ENCODE results near the gene ZNF28.
"Not testable (repeated sequence)": the region's sequence is repeated elsewhere in the genome, so short reads cannot be mapped to it uniquely, and the experiment has no call there.

Gene ZNF28

DNA sequence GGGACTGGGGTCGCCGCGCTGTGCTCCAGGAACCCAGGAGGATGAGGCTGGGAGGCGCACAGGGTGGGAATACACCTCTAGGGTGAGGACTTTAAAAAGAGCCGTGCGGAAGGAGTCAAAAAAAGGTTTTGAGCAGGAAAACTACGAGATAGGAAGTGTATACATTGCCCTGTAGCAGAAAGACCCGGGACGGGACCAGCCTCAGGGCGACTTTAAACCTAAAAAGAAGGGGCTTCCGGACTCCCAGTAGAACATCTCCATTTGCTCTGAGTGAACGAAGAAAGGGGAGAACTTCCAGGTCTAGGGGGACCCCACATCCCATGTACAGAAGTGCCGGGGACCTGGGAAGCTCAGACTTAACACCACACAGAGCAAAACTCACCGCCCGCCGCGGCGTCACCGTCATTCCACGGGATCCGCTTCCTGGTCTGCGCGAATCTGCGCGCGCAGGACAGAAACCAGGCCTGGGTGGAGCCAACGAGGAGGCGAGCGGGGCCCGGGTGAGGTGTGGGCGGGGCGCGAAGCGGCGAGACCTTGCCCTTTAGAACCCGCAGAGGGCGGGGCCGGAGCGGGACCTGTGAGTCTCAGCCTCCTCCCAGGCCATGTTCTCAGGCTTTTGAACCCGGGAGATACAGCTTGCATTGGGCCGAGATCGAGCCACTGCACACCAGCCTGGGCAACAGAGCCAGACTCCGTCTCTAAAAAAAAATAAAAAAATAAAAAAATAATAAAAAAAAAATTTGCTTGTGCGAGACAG, at the start of gene ZNF28:
TSS of gene ZNF28 (minus strand) at position 430 of the 757 bp plus-strand sequence. CDS start 3,675 bp downstream, outside the sequence.
- peak; percentile 42 for DNase-seq

DNA sequence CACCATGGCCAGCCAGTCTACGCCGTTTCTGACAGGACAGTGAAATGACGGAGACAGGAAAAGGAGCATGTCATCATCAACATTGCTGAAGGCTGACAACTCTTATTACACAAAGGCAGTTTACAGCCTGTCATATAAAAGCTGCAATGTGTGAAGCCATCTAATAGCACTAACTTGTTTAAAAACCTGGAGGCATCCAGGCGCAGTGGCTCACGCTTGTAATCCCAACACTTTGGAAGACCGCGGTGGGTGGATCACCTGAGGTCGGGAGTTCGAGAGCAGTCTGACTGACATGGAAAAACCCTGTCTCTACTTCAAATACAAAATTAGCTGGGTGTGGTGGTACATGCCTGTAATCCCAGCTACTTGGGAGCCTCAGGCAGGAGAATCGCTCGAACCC, 46.6 kb upstream of the ZNF28 start:
- DNase-seq: not testable (repeated sequence)

DNA sequence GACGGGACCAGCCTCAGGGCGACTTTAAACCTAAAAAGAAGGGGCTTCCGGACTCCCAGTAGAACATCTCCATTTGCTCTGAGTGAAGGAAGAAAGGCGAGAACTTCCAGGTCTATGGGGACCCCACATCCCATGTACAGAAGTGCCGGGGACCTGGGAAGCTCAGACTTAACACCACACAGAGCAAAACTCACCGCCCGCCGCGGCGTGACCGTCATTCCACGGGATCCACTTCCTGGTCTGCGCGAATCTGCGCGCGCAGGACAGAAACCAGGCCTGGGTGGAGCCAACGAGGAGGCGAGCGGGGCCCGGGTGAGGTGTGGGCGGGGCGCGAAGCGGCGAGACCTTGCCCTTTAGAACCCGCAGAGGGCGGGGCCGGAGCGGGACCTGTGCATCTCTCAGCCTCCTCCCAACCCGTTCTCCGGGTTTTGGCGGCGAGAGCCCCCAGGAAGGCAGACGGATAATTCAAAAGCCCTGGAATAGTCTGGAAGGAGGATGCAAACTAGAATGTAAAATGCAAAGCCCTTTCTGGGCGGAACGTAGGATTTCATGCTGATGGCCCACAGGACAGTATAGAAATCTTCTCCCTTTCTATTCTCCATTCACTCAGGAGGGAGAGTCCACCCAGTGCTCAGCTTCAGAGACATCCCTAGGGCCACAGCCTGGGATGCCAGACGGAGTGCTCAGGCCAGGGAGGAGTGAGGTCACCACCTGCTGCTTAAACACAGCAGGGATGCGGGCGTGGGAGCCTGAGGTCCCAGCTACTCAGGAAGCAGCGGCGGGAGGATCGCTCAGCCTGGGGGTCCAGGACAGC, 36.2 kb upstream of the ZNF28 start, which contains the start of gene ZNF468:
TSS of gene ZNF468 (minus strand) at position 242 of the 814 bp plus-strand sequence. CDS start 3,347 bp downstream, outside the sequence.
- peak; percentile 84 for DNase-seq

DNA sequence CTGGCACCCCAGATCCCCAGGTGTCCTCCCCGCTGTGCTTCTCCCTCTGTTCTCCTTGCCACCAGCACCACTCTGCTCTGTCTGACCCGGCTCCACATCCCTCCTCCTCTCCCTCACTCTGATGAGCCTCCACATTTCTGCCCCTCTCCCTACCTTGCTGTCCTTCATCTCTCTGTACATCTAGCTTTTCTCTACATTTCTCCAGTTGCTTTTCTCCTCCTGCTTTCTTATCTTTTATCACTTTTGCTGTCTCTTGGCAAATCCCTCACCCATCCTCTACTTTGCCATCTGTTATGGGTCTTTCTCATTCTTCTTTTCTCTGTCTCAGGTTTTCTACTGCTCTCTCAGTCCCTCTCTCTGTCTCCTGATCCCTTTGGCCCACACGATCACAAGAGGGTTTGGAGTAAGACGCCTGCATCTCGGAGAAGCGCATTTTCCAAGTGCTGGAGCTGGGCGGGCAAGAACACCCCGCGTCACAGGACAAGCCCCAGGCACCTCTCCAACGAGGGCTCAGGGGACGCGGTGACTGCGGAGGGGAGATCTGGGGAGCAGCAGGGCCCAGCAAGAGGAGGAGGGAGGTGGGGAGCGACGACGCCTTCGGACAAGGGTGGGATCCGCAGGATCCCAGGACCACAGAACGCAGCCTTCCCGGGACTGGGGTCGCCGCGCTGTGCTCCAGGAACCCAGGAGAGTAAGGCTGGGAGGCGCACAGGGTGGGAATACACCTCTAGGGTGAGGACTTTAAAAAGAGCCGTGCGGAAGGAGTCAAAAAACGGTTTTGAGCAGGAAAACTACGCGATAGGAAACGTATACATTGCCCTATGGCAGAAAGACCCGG, 35.3 kb upstream of the ZNF28 start:
- DNase-seq: not testable (repeated sequence)

DNA sequence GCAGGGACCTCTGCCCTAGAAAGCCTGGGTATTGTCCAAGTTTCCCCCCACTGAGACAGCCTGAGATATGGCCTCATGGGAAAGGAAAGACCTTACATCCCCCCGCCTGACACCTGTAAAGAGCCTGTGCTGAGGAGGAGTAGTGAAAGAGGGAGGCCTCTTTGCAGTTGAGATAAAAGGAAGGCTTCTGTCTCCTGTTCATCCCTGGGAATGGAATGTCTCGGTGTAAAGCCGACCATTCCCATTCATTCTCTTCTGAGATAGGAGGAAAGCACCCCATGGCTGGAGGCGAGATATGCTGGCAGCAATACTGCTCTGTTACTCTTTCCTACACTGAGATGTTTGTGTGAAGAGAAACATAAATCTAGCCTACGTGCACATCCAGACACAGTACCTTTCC, 25.9 kb upstream of the ZNF28 start:
- not testable (repeated sequence) for DNase-seq

DNA sequence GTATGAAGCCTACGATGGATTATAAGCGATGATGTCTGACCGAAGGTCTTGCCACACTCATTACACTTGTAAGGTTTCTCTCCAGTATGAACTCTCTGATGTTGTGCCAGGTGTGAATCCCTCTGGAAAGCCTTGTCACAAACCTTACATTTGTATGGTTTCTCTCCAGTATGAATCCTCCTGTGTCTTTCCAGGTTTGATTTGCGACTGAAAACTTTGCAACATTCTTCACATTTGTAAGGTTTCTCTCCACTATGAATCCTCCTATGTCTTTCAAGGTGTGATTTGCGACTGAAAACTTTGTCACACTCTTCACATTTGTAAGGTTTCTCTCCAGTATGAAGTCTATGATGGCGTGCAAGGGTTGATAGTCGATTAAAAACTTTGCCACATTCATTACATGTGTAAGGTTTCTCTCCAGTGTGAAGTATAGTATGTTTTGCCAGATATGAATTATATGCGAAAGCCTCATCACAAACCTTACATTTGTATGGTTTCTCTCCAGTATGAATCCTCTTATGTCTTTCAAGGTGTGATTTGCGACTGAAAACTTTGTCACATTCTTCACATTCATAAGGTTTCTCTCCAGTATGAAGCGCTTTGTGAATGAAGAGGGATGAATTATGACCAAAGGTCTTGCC, 19.5 kb upstream of the ZNF28 start:
- DNase-seq: not testable (repeated sequence)

DNA sequence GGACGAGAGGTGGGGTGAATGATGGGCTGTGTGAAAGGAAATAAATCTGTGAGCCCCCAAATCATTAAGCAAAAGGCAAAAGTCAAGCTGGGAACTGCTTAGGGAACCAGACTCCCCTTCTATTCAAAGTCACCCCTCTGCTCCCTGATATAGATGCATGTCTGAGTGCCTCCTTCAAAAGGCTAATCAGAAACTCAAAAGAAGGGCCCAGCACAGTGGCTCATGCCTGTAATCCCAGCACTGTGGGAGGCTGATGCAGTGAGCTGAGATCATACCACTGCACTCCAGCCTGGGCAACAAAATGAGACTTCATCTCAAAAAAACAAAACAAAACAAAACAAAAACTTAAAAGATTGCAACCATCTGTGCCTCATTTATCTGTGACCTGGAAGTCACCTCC, 12.9 kb upstream of the ZNF28 start:
- DNase-seq: not testable (repeated sequence)

DNA sequence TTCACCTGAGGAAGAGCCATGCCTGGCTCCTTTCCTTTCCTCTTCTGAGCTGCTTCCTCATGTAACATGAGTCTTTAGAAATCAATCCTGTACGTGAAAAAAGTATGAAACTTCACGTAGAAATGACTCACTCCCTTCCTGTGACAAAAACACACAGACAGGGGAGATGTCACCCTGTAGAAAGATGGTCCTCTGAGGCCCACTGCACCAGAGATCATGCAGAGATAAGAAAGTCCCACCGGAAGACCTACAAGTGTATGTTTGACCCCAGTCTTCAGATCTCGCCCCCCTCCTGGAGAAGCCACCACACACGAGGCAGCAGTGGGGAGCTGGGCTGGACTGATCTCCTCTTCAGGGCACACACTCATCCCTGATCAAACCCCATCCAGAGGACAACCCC, 12.1 kb upstream of the ZNF28 start:
- DNase-seq: not testable (repeated sequence)

DNA sequence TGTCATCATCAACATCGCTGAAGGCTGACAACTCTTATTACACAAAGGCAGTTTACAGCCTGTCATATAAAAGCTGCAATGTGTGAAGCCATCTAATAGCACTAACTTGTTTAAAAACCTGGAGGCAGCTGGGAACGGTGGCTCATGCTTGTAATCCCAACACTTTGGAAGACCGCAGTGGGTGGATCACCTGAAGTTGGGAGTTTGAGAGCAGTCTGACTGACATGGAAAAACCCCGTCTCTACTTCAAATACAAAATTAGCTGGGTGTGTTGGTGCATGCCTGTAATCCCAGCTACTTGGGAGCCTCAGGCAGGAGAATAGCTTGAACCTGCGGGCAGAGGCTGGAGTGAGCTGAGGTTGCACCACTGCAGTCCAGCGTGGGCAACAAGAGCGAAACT, 8.4 kb upstream of the ZNF28 start:
- DNase-seq: not testable (repeated sequence)

DNA sequence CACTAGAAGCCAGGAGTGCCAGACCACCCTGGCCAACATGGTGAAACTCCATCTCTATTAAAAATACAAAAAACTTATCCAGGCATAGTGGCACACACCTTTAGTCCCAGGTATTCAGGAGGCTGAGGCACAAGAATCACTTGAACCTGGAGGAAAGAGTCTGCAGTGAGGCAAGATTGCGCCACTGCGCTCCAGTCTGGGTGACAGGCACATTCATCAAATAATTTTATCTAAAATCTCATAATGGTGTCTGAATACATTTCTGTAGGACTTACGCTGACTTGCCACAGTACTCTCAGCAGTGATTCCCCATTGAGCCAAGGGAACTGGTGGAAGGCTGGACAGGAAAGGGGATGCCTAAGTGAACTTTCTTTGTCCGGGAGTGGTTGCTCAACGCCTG, 4.3 kb upstream of the ZNF28 start:
- DNase-seq: no peak

DNA sequence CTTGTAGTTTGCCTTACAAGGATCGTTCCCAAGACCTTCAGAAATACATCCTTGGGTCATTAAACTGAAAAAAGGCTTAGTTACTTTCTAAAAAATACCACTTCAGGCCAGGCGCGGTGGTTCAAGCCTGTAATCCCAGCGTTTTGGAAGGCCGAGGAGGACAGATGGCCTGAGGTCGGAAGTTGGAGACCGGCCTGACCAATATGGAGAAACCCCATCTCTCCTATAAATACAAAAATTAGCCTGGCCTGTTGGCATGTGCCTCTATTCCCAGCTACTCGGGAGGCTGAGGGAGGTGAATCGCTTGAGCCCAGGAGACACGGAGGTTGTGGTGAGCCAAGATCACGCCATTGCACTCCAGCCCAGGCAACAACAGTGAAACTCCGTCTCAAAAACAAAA, 2.2 kb upstream of the ZNF28 start:
- DNase-seq: no peak

DNA sequence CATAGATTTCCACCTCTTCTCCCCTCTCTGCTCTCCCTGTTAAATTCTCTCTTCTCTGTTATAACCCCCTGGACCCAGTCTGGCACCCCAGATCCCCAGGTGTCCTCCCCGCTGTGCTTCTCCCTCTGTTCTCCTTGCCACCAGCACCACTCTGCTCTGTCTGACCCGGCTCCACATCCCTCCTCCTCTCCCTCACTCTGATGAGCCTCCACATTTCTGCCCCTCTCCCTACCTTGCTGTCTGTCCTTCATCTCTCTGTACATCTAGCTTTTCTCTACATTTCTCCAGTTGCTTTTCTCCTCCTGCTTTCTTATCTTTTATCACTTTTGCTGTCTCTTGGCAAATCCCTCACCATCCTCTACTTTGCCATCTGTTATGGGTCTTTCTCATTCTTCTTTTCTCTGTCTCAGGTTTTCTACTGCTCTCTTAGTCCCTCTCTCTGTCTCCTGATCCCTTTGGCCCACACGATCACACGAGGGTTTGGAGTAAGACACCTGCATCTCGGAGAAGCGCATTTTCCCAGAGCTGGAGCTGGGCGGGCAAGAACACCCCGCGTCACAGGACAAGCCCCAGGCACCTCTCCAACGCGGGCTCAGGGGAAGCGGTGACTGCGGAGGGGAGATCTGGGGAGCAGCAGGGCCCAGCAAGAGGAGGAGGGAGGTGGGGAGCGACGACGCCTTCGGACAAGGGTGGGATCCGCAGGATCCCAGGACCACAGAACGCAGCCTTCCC, 795 bp downstream of the ZNF28 start:
- not testable (repeated sequence) for DNase-seq

DNA sequence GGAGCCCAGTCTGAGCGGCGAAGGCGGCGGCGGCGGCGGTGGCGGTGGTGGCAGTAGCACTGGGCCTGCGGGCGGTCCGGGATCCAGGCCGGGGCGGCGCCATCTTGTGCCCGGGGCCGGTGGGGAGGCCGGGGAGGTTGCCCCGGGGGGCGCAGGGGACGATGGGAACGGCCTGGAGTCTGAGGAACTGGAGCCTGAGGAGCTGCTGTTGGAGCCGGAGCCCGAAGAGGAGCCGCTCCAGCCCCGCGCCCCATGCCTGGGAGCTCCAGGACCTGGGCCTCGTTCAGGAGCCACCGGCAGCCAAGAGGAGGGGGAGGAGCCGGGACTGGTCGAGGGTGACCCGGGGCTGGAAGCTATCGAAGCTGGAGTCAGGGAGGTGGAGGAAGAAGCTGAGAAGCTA, 11.6 kb downstream of the ZNF28 start:
- DNase-seq: no peak

DNA sequence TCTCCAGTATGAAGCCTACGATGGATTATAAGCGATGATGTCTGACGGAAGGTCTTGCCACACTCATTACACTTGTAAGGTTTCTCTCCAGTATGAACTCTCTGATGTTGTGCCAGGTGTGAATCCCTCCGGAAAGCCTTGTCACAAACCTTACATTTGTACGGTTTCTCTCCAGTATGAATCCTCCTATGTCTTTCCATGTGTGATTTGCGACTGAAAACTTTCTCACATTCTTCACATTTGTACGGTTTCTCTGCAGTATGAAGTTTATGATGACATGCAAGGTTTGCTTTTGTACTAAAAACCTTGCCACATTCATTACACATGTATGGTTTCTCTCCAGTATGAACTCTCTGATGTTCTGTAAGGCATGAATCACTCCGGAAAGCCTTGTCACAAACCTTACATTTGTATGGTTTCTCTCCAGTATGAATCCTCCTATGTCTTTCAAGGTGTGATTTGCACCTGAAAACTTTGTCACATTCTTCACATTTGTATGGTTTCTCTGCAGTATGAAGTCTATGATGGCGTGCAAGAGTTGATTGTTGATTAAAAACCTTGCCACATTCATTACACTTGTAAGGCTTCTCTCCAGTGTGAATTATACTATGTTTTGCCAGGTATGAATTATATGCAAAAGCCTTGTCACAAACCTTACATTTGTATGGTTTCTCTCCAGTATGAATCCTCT, 21.3 kb downstream of the ZNF28 start:
- not testable (repeated sequence) for DNase-seq

DNA sequence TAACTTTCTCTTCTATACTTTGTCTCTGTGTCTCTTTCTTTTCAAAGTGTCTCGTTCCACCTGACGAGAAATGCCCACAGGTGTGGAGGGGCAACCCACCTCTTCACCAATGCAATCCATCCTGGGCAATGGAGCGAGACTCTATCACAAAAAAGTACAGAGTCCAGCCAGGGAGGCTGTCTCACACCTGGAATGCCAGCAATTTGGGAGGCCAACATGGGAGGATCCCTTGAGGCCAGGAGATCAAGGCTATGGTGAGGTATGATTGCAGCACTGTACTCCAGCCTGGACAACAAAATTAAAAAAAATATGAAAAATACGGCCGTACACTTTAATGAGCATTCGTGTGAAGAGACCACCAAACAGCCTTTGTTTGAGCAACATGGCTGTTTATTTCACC, 32.0 kb downstream of the ZNF28 start:
- no peak for DNase-seq

DNA sequence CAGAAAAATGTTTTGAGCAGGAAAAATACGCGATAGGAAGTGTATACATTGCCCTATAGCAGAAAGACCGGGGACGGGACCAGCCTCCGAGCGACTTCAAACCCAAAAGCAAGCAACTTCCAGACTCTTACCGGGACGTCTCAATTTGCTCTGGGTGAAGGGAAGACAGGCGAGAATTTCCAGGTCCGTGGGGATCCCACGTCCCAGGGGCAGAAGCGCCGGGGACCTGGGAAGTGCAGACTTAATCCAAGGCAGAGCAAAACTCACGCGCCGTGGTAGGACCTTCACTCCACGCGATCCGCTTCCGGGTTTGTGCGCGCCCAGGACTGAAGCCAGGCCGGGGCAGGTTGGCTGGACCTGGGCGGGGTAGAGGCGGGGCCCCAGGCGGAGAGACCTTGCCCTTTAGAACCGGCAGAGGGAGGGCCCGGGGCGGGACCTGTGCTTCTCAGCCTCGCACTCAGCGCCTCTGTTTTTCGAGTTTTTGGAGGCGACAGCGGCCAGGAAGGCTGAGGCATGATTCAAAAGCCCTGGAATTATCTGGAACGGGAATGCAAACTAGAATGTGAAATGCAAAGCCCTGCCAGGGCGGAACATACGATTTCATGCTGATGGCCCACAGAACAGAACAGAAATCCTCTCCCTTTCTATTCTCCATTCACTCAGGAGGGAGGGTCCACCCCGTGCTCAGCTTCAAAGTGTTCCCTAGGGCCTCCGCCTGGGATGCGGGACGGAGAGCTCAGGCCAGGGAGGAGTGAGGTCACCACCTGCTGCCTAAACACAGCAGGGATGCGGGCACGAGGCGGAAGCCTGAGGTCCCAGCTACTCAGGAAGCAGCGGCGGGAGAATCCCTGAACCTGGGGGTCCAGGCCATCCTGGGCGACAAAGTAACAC, 34.7 kb downstream of the ZNF28 start, which contains the start of gene ZNF600:
TSS of gene ZNF600 (minus strand) at position 328 of the 891 bp plus-strand sequence. CDS start 7,903 bp downstream, outside the sequence.
- peak; percentile 81 for DNase-seq

DNA sequence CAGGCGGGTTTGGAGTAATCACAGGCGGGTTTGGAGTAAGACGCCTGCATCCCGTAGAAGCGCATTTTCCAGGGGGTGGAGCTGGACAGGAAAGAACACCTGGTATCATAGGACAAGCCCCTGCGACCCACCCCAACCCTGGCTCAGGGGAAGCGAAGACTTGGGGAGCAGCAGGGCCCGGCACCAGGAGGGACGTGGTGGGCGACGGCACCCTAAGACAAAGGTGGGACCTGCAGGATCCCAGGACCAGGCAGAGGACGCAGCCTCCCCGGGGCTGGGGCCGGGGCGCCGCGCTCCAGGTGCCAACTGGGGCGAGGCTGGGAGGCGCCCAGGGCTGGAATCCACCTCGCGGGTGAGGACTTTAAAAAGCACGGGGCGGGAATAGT, 35.4 kb downstream of the ZNF28 start:
- DNase-seq: peak; percentile 31

DNA sequence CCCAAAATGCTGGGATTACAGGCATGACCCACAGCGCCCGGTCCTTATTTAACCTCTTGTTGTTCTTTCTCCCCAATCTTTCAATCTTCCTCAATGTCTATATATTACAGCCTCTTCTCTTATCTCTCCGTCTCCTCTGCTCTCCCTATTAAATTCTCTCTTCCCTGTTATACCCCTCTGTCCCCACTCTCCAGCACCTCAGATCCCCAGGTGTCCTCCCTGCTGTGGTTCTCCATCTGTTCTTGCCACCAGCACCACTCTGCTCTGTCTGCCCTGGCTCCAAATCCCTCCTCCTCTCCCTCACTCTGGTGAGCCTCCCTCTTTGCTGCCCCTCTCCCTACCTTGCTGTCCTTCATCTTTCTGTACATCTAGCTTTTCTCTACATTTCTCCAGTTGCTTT, 35.9 kb downstream of the ZNF28 start:
- no peak for DNase-seq

DNA sequence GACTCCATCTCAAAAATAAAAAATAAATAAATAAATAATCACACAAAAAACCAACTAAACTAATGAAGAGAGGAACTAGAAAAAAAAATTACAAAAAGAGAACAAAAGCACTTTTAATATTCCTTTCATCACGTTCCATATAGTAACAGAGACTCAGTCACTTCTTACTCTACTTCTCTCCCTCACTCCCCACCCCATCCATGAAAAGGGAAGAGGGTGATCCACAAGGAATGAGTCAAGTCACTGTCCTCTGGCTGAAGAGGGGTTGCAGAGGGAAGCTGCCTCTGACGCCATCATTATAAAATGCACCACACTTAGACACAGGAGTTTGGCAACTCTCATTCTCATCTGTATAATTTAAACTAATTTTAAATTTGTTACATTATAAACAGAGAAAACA, 38.6 kb downstream of the ZNF28 start:
- DNase-seq: not testable (repeated sequence)

DNA sequence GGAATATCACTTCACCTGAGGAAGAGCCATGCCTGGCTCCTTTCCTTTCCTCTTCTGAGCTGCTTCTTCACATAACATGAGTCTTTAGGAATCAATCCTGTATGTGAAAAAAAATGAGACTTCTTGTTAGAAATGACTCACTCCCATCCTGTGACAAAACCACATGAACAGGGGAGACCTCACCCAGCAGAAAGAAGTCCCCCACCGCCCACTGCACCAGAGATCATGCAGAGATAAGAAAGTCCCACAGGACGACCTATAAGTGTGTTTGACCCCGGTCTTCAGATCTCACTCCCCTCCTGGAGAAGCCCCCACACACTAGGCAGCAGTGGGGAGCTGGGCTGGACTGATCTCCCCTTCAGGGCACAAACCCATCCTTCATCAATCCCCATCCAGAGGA, 42.6 kb downstream of the ZNF28 start:
- DNase-seq: no peak
